ENCODE data around the gene LAMA5. TPM values are rescaled to one million over a fixed set of nuclear protein-coding genes. Genes with fewer than 3 reads are reported as not detected.
A peak's percentile ranks its signal among the peaks of the same experiment; 100 is the strongest.

Gene LAMA5
- polyA plus RNA-seq, 5 donors = 92.3 to 207 (median 148) TPM

DNA sequence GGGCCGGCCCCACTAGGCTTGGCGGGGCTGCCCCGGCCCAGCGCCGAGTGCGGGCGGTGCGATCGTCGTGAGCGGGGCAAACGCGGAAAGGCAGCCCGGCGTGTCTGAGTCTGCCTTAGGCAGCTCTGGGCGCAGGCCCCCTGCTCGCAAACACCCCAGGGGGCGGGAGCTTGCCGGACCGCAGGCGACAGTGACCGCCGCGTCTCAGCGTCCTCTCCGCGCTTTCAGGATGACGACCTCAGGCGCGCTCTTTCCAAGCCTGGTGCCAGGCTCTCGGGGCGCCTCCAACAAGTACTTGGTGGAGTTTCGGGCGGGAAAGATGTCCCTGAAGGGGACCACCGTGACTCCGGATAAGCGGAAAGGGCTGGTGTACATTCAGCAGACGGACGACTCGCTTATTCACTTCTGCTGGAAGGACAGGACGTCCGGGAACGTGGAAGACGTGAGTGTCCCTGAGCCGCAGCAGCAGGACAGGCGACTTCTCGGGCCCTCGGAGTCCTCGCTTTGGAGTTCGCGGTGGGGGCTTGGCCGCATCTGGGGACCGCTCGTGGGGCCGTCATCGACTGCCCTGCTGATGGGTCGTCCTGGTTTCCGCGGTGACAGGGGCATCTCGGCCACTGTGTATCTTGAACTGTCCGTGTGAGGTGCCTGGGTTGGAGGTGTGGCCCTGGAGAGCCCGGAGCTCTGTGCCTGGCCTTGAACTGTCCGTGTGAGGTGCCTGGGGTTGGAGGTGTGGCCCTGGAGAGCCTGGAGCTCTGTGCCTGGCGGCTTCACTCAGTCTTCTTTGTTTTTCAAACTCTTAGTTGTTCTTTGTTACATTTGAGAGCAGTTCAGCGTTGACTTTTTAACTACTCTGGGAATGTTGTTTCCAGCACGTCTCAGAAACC is 63.5 kb downstream of the LAMA5 start:
- DNase-seq = no peak

DNA sequence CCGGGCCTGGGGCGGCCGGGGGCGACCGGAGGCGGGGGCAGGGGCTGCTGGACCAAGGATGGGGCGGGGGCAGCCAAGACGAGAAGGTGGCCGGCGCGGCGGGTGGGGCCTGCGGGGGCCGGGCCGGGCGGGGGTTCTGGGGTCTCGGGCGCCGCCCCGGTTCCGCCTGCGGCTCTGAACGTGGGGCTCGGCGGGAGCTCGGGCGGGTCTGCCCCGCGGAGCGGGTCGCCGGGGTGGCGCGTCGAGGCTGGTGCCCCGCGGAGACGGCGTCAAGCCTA is 64.1 kb downstream of the LAMA5 start:
- no peak for DNase-seq

- DNase-seq = peak; percentile 98 to 99
Observed at GRCh38 chr20:62302341-62303061, 64.6 kb downstream of the LAMA5 start, which contains the start of gene ADRM1. Gene ADRM1, plus strand, starts transcription at chr20:62302997. Its CDS starts 572 bp downstream, at chr20:62303569.

- peak; percentile 84 for DNase-seq
Observed at GRCh38 chr20:62301773-62302340, 65.3 kb downstream of the LAMA5 start.

GRCh38 chr20:62301111-62301668 is 65.9 kb downstream of the LAMA5 start:
- DNase-seq = no peak

- DNase-seq = no peak
Observed at GRCh38 chr20:62300319-62300718, 66.8 kb downstream of the LAMA5 start.

DNA sequence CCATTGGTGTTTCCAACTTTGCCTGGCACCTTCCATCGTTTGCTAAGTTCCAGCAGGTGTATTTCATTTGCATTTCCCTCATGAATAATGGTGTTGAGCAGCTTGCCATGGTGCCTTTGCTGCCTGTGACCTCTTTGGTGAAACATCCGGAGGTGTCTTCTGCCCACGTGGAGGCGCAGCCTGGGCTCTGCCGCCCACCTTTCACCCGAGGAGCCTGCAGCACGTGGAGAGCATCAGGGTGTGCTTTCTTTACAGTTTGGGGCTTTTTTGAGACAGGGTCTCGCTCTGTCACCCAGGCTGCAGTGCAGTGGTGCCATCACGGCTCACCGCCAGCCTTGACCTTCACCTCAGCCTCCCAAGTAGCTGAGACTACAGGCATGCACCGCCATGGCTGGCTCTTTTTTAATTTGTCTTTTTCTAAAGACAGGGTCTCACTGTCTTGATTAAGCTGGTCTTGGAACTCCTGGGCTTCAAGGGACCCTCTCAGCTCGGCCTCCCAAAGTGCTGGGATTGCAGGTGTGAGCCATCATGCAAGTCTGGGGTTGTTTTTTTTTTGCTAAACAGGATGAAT is 67.4 kb downstream of the LAMA5 start:
- no peak for DNase-seq

DNA sequence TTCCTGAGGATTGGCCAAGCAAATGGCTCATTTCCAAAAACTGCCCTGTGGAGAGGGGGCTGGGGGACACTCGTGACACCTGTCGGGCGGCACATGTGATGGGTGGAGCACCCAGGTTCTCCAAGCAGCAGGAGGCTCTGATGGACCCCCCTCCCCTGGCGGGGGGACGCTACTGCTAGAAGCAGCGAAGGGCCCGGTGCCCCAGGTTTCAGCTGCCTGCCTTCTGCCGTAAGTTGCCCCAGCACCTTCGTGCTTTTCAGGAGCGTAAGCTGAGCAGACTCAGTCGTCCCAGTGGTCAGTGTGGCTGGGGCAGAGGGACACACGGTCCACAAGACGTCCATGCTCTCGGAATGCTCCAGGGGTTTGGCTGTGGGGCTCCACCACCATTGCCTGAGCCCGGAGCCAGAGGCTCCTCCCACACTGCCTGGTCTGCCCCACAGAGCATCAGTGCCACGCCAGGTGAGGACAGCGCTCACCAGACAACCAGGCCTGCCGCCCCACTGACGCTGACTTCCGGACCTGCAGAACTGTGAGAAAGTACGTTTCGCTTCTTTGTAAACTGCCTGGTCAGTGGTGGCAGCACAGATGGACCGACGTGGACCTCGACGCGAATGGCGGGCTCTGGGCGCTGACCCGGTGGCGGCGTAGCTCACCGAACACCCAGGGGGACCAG is 68.4 kb downstream of the LAMA5 start:
- no peak for DNase-seq

- no peak for DNase-seq
Observed at GRCh38 chr20:62297449-62298227, 69.5 kb downstream of the LAMA5 start.

DNA sequence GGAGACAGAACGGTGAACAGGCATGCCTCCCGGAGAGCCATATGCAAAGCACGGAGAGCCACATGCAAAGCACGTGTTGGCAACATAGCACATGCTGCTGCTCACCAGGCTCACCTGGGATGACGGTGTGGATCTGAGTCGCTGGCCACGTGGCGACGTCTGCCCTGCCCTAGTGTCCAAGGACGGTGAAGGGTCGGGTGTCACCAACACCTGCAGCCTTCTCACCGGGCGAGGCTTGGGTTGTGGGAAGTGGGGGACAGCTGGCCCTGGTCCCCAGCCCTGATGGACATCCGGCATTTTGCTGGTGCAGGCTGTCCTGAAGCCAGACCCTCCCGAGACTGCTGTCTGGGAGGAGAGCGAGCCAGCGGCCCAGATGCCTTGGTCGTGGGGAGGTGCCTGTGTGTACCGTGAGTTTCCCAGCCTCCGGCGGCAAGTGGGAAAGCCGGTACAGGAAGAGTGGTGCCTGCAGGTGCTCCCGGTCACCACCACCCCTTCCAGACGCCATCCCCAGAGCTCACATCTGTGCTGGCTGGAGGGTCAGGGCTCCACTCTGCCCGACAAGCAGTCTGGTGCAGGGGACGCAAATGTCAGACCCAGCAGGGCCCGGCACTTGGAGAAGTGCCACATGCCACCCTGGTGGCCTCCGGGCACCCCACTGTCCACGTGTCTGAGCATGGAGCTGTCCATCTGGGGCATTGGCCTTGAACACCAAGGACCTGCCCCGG is 70.2 kb downstream of the LAMA5 start:
- DNase-seq = no peak

- DNase-seq = no peak
Observed at GRCh38 chr20:62294516-62294915, 72.6 kb downstream of the LAMA5 start.

DNA sequence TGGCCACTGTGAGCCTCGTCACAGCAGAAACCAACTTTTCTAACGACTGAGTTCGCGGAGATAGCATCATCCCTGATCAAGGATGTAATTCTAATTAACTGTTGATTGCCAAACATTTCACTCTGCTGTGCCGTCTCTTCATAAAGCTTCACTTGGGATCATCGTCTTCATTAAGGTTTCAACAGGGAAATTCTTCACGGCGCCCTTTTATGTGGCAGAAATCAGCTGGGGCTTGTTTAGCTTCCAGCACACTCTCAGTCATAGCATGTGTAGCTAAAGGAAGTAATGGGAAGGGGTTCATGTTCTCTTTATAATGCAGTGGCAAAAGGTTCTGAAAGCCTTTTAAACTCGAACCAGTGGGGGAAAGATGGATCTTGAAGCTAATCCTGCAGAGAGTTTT is 73.2 kb downstream of the LAMA5 start:
- DNase-seq = no peak

GRCh38 chr20:62293111-62293784 is 73.9 kb downstream of the LAMA5 start:
- no peak for DNase-seq

DNA sequence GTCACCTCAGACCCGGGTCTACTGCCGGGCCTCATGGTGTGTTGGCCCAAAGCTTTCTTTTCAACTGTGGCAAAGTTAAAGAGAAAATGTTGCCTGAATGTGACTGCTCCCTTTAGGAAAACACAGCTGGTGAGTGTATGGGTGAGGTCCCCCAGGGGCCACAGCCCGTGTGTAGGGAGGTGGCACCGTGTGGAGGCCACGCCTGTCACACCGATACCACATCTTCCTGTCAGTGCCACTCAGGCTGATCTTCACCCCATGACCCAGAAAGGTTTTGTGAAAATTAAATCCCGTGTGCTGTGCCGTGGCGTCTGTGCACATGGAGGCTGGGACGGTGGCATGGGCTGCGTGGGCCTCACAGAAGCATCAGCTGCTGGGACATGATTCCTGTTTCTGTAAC is 75.0 kb downstream of the LAMA5 start:
- DNase-seq = no peak

- no peak for DNase-seq
Observed at GRCh38 chr20:62291251-62292066, 75.7 kb downstream of the LAMA5 start.

GRCh38 chr20:62289898-62290297 is 77.2 kb downstream of the LAMA5 start:
- no peak for DNase-seq

DNA sequence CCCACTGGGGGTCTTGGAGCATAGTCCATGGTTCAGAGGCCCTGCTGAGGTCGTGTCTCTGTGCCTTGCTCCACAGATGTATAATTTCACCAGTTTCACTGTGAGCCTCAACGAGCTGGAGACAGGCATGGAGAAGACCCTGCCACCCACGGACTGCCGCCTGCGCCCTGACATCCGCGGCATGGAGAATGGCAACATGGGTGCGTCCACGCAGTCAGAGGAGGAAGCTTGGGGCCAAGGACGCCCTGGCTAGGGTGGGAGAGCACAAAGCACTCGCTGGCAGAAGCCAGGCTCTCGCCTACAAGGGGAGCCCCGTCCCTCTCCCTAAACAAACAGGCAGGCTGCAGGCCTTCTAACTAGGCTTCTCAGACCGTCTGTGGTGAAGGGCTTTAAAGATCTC is 78.0 kb downstream of the LAMA5 start:
- DNase-seq = no peak

- no peak for DNase-seq
Observed at GRCh38 chr20:62288535-62289105, 78.5 kb downstream of the LAMA5 start.

Measured in right lung (tissue), 5 donors.